Daoy (cell line): ENCODE results near the gene KRABD2.
"Not testable (repeated sequence)": the region's sequence is repeated elsewhere in the genome, so short reads cannot be mapped to it uniquely, and the experiment has no call there.

Experiments
- DNase-seq: peaks from one replicate; pipeline ENCODE4 v3.0.0-alpha.2; 2015; ENCODE audit warnings: low read depth

The KRABD2 gene

DNA sequence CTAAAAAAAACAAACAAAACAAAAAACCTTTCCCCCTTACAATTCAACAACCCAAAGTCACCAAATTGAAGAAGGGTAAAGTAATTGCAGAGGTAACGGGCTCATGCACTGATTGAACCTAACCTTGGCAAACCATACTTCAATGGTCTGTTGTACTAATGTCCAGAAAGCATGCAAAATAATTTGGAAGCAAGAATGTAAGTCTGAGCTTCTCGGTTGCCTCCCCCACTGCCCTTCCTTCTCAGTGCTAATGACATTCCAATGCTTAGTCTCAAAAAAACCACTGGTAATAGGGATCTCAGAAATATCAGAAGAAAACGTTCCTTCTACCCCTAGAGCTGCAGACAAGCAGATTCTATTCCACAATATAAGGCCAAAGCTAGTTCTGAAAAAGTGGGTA lies 15.8 kb downstream of the KRABD2 start:
- no peak for DNase-seq

DNA sequence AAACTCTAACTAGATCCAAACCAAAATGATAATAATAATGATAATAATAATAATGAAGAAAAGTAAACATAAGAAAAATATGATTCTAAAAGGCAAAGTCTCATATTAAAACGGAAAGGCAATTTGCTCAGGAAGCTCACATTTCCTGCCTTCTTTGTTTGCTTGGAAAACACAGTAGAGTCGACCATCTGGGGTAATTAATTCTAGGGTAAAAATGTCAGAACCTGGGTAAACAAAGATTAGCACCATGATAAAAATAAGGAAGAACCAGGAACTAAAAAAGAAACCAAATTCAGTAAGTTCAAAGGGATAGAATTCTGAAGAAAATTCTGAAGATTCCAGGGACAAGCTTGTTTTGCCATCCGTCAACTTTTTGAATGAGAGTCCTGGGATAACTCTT lies 16.2 kb downstream of the KRABD2 start:
- DNase-seq: no peak

- DNase-seq: peak; percentile 80
These were observed 16.7 kb downstream of the KRABD2 start for GRCh38 chr17:8359769-8360168.

DNA sequence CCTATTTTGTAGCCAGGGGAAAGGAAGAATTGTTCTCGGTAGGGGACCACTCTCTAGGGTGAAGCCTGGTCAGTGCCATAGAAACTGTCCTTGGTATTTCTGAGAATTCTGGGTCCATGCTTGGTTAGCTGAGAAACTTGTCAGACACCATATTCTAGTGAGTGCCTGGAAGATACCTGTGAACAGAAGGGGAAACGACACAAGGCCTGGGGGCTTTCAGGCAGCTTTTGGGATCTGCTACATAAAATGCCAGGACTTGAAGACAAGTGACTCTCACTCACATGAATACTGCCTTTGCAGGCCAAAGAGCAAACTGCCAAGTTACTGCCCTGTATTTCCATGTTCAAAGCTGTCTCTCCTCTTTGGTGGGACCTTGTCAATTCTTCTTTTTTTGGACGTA lies 18.6 kb downstream of the KRABD2 start:
- no peak for DNase-seq

DNA sequence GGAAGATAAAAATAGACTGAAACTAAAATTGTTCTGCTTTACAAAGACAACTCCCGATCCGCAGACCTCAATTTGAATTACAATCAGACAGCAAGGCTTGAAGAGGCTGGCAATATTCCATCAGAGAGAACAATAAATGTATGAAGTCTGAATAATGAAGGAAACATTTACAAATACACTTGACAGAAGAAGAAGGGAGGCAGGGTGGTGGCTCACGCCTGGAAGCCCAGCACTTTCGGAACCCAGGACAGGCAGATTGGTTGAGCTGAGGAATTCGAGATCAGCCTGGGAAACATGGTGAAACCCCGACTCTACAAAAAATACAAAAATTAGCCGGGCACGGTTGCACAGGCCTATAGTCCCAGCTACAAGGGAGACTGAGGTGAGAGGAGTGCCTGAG lies 22.3 kb downstream of the KRABD2 start:
- DNase-seq: no peak

- DNase-seq: no peak
These were observed 22.8 kb downstream of the KRABD2 start for GRCh38 chr17:8353736-8354135.

DNA sequence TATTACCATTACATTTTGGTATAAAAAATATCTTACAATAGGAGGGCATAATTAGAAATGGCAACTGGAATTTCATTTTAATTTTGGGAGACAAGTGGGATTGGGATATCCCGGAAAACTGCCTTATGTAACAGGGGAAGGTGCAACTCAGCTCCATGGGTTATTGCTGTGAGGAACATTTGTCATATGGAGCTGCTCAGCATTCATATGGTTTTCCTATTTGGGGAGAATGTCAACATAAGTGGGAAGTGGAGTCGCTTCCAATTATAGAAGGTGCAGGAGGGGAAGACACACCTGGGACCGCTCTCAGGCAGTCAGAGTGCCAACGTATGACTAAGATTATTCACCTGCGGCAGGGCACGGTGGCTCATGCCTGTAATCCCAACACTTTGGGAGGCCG lies 26.2 kb downstream of the KRABD2 start:
- no peak for DNase-seq

DNA sequence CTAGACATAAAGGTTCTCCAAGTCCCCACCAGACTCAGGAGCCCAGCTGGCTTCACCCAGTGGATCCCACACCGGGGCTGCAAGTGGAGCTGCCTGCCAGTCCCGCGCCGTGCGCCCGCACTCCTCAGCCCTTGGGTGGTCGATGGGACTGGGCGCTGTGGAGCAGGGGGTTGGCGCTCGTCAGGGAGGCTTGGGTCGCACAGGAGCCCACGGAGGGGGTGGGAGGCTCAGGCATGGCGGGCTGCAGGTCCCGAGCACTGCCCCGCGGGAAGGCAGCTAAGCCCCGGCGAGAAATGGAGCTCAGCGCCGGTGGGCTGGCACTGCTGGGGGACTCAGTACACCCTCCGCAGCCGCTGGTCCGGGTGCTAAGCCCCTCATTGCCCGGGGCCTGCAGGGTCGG lies 29.5 kb downstream of the KRABD2 start:
- not testable (repeated sequence) for DNase-seq

GRCh38 chr17:8345951-8346665 lies 30.4 kb downstream of the KRABD2 start:
- no peak for DNase-seq

- no peak for DNase-seq
These were observed 31.3 kb downstream of the KRABD2 start for GRCh38 chr17:8345052-8345690.

DNA sequence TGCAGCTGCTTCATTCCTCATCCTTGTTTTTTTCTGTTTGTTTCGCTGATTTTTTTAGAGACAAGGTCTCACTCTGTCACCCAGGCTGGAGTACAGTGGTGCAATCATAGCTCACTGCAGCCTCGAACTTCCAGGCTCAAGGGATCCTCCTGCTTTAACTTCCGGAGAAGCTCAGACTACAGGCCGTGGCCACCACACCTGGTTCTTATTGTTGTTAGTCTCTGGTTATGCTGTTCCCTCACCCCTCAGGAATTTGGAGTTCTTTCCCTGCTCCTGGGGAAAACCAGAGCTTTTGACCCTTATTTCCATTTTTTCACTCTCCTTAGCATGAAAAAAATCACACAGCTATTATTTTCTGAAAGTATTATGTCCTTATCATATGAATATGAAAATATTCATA lies 35.0 kb downstream of the KRABD2 start:
- DNase-seq: no peak

- no peak for DNase-seq
These were observed 37.0 kb downstream of the KRABD2 start, which contains the start of gene ODF4 for GRCh38 chr17:8339540-8339939. ODF4 (plus strand) TSS chr17:8339840; CDS start chr17:8340052, 212 bp downstream.

- DNase-seq: no peak
These were observed 37.8 kb downstream of the KRABD2 start for GRCh38 chr17:8338753-8339140.

GRCh38 chr17:8337802-8338752 lies 38.4 kb downstream of the KRABD2 start:
- no peak for DNase-seq

- DNase-seq: no peak
These were observed 43.2 kb downstream of the KRABD2 start for GRCh38 chr17:8333281-8333680.

GRCh38 chr17:8332688-8333087 lies 43.8 kb downstream of the KRABD2 start:
- DNase-seq: no peak

DNA sequence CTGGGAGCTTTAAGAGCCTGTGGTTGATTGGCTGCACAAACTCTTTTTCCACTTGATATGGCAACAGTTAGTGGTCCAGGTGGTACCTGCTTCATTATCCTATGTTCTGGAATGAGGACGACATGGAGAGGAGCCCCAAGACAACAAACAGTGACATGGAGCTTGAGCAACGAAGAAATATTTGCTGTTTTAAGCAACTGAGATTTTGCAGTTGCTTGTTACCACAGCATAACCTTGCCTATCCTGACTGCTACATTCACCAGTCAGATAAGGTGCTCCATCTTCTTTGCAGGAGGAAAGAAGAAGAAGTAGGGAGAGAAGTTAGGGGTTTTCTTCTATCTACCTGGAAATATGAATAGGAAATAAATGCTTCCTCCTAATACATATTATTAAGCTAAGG lies 44.4 kb downstream of the KRABD2 start:
- DNase-seq: no peak

GRCh38 chr17:8327303-8327649 lies 49.2 kb downstream of the KRABD2 start:
- no peak for DNase-seq
